Neural cell (in vitro differentiated cells): ENCODE results near the gene GABRB1.

ENCODE experiments used
- POLR2AphosphoS5 ChIP-seq: IDR thresholded peaks from 2 replicates; pipeline ENCODE4 v1.6.1; 2012
- TAF1 ChIP-seq: IDR thresholded peaks from 2 replicates; pipeline ENCODE4 v1.6.1; 2012; ENCODE audit warnings: low read depth
- TF ChIP-seq, protein P1 (sequence below): fragments of 450-650 bp; IDR thresholded peaks from 2 replicates; pipeline ENCODE4 v1.5.1; 2014; ENCODE audit warnings: antibody characterized with exemption, mild to moderate bottlenecking, moderate library complexity; ENCODE audit not compliant: poor library complexity, severe bottlenecking

DNA sequence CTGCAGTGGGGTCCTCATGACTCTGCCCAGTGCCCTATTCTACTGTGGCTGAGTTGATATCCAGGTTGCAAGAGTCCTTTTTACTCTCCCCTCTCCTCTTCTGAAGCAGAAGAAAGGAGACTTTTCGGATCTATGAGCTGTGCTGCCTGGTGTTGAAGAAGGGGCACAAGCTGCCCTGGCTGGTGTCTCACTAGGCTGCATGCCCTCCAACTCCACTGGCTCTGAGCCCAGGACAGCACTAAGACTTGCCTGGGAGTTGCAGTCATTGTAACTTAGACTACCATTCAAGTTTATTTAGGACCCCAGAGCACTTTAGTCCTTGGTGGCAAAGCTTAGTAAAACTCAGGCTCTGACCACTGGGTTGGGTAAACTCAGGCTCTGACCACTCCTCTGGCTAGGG lies 89.4 kb downstream of the GABRB1 start:
- TF ChIP-seq TAF1: no peak
- TF ChIP-seq POLR2AphosphoS5: no peak
- TF ChIP-seq, protein P1, sequence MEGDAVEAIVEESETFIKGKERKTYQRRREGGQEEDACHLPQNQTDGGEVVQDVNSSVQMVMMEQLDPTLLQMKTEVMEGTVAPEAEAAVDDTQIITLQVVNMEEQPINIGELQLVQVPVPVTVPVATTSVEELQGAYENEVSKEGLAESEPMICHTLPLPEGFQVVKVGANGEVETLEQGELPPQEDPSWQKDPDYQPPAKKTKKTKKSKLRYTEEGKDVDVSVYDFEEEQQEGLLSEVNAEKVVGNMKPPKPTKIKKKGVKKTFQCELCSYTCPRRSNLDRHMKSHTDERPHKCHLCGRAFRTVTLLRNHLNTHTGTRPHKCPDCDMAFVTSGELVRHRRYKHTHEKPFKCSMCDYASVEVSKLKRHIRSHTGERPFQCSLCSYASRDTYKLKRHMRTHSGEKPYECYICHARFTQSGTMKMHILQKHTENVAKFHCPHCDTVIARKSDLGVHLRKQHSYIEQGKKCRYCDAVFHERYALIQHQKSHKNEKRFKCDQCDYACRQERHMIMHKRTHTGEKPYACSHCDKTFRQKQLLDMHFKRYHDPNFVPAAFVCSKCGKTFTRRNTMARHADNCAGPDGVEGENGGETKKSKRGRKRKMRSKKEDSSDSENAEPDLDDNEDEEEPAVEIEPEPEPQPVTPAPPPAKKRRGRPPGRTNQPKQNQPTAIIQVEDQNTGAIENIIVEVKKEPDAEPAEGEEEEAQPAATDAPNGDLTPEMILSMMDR: no peak
